ENCODE data around the gene NTM. TPM values are rescaled to one million over a fixed set of nuclear protein-coding genes. Genes with fewer than 3 reads are reported as not detected.

Gene NTM
- total RNA-seq, 2 donors from 2014 or later, result 1.7 to 3.6 TPM

GRCh38 chr11:132103021-132103420, 732.6 kb downstream of the NTM start:
- DNase-seq, result no peak
- H3K9me3 Mint-ChIP-seq, result peaks cover 4% of the 10 kb centered on the region
- TF ChIP-seq CTCF (conservative IDR thresholded peaks at IDR 0.05), result no peak

GRCh38 chr11:132106096-132106982, 735.9 kb downstream of the NTM start:
- Histone ChIP-seq H3K4me3 (ENCODE audit: low read length) (no peak overlapping the region), H3K36me3 (ENCODE audit: control insufficient read depth, insufficient read depth, low read length) (no peaks in the 10 kb centered on the region), H3K9me3 (ENCODE audit: control insufficient read depth, low read length) (no peaks in the 10 kb centered on the region), H3K4me1 (ENCODE audit: control insufficient read depth, insufficient read depth, low read length) (no peaks in the 10 kb centered on the region), H3K27me3 (ENCODE audit: control insufficient read depth, insufficient read depth, low read length, poor library complexity, severe bottlenecking) (no peaks in the 10 kb centered on the region), H3K27ac (ENCODE audit: low read depth, low read length) (no peak overlapping the region), H3K9ac (ENCODE audit: extremely low read depth, low read length, poor library complexity, severe bottlenecking) (no peak overlapping the region)
- no peak for DNase-seq
- Mint-ChIP-seq H3K36me3 (ENCODE audit: low read depth) (no peaks in the 10 kb centered on the region), H3K9me3 (peaks cover 4% of the 10 kb centered on the region), H3K27ac (no peak overlapping the region), H3K27me3 (ENCODE audit: insufficient read depth) (peaks cover 4% of the 10 kb centered on the region), H3K4me1 (no peaks in the 10 kb centered on the region), H3K4me3 (no peak overlapping the region)
- no peak for TF ChIP-seq CTCF (conservative IDR thresholded peaks at IDR 0.05)
- 85 to 87% methylated on average over 10 to 13 of the region's 13 CpGs for WGBS, 2 experiments (ENCODE audit: insufficient coverage in 1 of 2, insufficient read length in 1 of 2)

More at GRCh38 chr11:132103021-132103420, 732.6 kb downstream of the NTM start:
- 88 to 92% methylated on average over 9 to 10 of the region's 10 CpGs for WGBS, 2 experiments (ENCODE audit: insufficient coverage in 1 of 2, insufficient read length in 1 of 2)
- no peaks in the 10 kb centered on the region for H3K36me3 Mint-ChIP-seq (ENCODE audit: low read depth)
- H3K27me3 ChIP-seq (ENCODE audit: control insufficient read depth, insufficient read depth, low read length, poor library complexity, severe bottlenecking), result no peaks in the 10 kb centered on the region
- H3K9me3 ChIP-seq (ENCODE audit: control insufficient read depth, low read length), result no peaks in the 10 kb centered on the region
- H3K4me3 Mint-ChIP-seq, result no peak overlapping the region
- no peaks in the 10 kb centered on the region for H3K4me1 ChIP-seq (ENCODE audit: control insufficient read depth, insufficient read depth, low read length)
- no peak overlapping the region for H3K27ac Mint-ChIP-seq
- H3K27ac ChIP-seq (ENCODE audit: low read depth, low read length), result no peak overlapping the region
- no peaks in the 10 kb centered on the region for H3K36me3 ChIP-seq (ENCODE audit: control insufficient read depth, insufficient read depth, low read length)
- no peak overlapping the region for H3K4me3 ChIP-seq (ENCODE audit: low read length)
- H3K9ac ChIP-seq (ENCODE audit: extremely low read depth, low read length, poor library complexity, severe bottlenecking), result no peak overlapping the region
- H3K27me3 Mint-ChIP-seq (ENCODE audit: insufficient read depth), result peaks cover 1% of the 10 kb centered on the region
- H3K4me1 Mint-ChIP-seq, result peaks cover 3% of the 10 kb centered on the region

GRCh38 chr11:132111316-132111715, 740.9 kb downstream of the NTM start:
- Mint-ChIP-seq H3K27me3 (ENCODE audit: insufficient read depth) (peaks cover 3% of the 10 kb centered on the region), H3K9me3 (no peaks in the 10 kb centered on the region), H3K4me1 (peaks cover 38% of the 10 kb centered on the region), H3K27ac (no peak overlapping the region), H3K4me3 (no peak overlapping the region), H3K36me3 (ENCODE audit: low read depth) (no peaks in the 10 kb centered on the region)
- no peaks in the 10 kb centered on the region for H3K36me3 ChIP-seq (ENCODE audit: control insufficient read depth, insufficient read depth, low read length)
- H3K27ac ChIP-seq (ENCODE audit: low read depth, low read length), result no peak overlapping the region
- no peaks in the 10 kb centered on the region for H3K27me3 ChIP-seq (ENCODE audit: control insufficient read depth, insufficient read depth, low read length, poor library complexity, severe bottlenecking)
- TF ChIP-seq CTCF (conservative IDR thresholded peaks at IDR 0.05), result no peak
- no peak for DNase-seq
- no peak overlapping the region for H3K9ac ChIP-seq (ENCODE audit: extremely low read depth, low read length, poor library complexity, severe bottlenecking)
- no peak overlapping the region for H3K4me3 ChIP-seq (ENCODE audit: low read length)
- 65 to 79% methylated on average over 2 of the region's 2 CpGs for WGBS, 2 experiments (ENCODE audit: insufficient coverage in 1 of 2, insufficient read length in 1 of 2)
- H3K9me3 ChIP-seq (ENCODE audit: control insufficient read depth, low read length), result no peaks in the 10 kb centered on the region
- peaks cover 5% of the 10 kb centered on the region for H3K4me1 ChIP-seq (ENCODE audit: control insufficient read depth, insufficient read depth, low read length)
